Activated CD4-positive, alpha-beta T cell treated with anti-CD3 and anti-CD28 coated beads, Interleukin-2, amount 10 ng/mL, durations not matched to agents 7 days and 5 days (primary cell): ENCODE measurements around the gene GOLGA6L10. TPM values are rescaled to one million over a fixed set of nuclear protein-coding genes. Genes with fewer than 3 reads are reported as not detected.
"Not testable (repeated sequence)": the region's sequence is repeated elsewhere in the genome, so short reads cannot be mapped to it uniquely, and the experiment has no call there.

Source experiments
- CTCF ChIA-PET: fragments of 350-600 bp; sonication (Branson Sonifier 250); formaldehyde crosslinking; loops from one replicate; lab custom pipeline; 2021; ENCODE audit warnings: antibody characterized with exemption; lab: Charles Lee
- POLR2A ChIA-PET: fragments of 350-600 bp; sonication (Branson Sonifier 250); formaldehyde crosslinking; loops from one replicate; lab custom pipeline; 2021; ENCODE audit warnings: antibody characterized with exemption; lab: Charles Lee
- DNase-seq: peaks from one replicate; pipeline ENCODE4 v3.0.0-alpha.2; 2020
- H3K27ac Mint-ChIP-seq: one replicate; pipeline ENCODE4 v1.8.0; 2021; ENCODE audit warnings: mild to moderate bottlenecking, moderate library complexity, mixed read lengths
- H3K27me3 Mint-ChIP-seq: one replicate; pipeline ENCODE4 v1.8.0; 2021; ENCODE audit warnings: mixed read lengths
- H3K36me3 Mint-ChIP-seq: one replicate; pipeline ENCODE4 v1.8.0; 2021; ENCODE audit warnings: low read depth, mixed read lengths
- H3K4me1 Mint-ChIP-seq: one replicate; pipeline ENCODE4 v1.8.0; 2021; ENCODE audit warnings: mixed read lengths
- H3K4me3 Mint-ChIP-seq: one replicate; pipeline ENCODE4 v1.8.0; 2021; ENCODE audit warnings: mild to moderate bottlenecking, moderate library complexity, mixed read lengths
- H3K9me3 Mint-ChIP-seq: one replicate; pipeline ENCODE4 v1.8.0; 2021; ENCODE audit warnings: mixed read lengths
- total RNA-seq, 2 experiments: library from RNA; stranded (reverse); gene quantifications; one replicate each; pipeline ENCODE4 v1.2.3, GENCODE V29; 2021

GOLGA6L10 gene
- total RNA-seq, 2 experiments from 2014 or later: 0.54 to 0.97 TPM

- H3K36me3 Mint-ChIP-seq, H3K27me3 Mint-ChIP-seq, H3K4me1 Mint-ChIP-seq, H3K4me3 Mint-ChIP-seq, POLR2A ChIA-PET, H3K27ac Mint-ChIP-seq, H3K9me3 Mint-ChIP-seq, DNase-seq, CTCF ChIA-PET: not testable (repeated sequence)
Observed at GRCh38 chr15:82319522-82320278, 29.6 kb downstream of the GOLGA6L10 start.

- H3K4me3 Mint-ChIP-seq, H3K4me1 Mint-ChIP-seq, H3K27ac Mint-ChIP-seq, H3K27me3 Mint-ChIP-seq, H3K36me3 Mint-ChIP-seq, POLR2A ChIA-PET, DNase-seq, H3K9me3 Mint-ChIP-seq, CTCF ChIA-PET: not testable (repeated sequence)
Observed at GRCh38 chr15:82318281-82318680, 31.0 kb downstream of the GOLGA6L10 start.

DNA sequence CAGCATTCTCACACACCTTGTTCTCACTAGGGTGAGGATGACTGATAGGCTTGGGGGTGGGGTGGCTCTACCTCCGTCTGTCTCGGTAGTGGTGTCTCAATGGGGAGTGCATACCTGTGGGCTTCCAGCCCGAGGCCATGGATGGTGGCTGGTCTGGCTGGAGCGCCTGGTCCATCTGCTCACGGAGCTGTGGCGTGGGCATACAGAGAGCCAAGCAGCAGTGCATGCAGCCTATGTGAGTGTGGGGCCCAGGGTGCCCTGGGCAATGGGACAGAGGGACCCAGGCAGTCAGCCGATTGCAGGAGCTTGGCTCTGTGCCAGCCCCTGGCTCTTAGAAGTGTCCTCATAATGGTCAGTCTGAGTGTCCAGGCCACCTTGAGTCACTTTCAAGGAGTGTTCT lies 31.8 kb downstream of the GOLGA6L10 start:
- H3K4me1 Mint-ChIP-seq, H3K27ac Mint-ChIP-seq, H3K27me3 Mint-ChIP-seq, POLR2A ChIA-PET, H3K36me3 Mint-ChIP-seq, H3K9me3 Mint-ChIP-seq, DNase-seq, CTCF ChIA-PET, H3K4me3 Mint-ChIP-seq: not testable (repeated sequence)

GRCh38 chr15:82317091-82317489 lies 32.2 kb downstream of the GOLGA6L10 start:
- ChIA-PET CTCF (no interaction called here), POLR2A (no interaction called here)
- Mint-ChIP-seq H3K36me3 (no peaks in the 10 kb centered on the region), H3K27me3 (no peaks in the 10 kb centered on the region), H3K27ac (no peak overlapping the region), H3K4me3 (no peak overlapping the region), H3K9me3 (no peaks in the 10 kb centered on the region), H3K4me1 (no peaks in the 10 kb centered on the region)
- no peak for DNase-seq

GRCh38 chr15:82316247-82317090 lies 32.8 kb downstream of the GOLGA6L10 start:
- H3K27ac Mint-ChIP-seq, H3K4me1 Mint-ChIP-seq, CTCF ChIA-PET, H3K36me3 Mint-ChIP-seq, H3K4me3 Mint-ChIP-seq, DNase-seq, H3K27me3 Mint-ChIP-seq, H3K9me3 Mint-ChIP-seq, POLR2A ChIA-PET: not testable (repeated sequence)

GRCh38 chr15:82315519-82316246 lies 33.6 kb downstream of the GOLGA6L10 start:
- H3K4me3 Mint-ChIP-seq: no peak overlapping the region
- H3K4me1 Mint-ChIP-seq: no peaks in the 10 kb centered on the region
- H3K27ac Mint-ChIP-seq: no peak overlapping the region
- H3K9me3 Mint-ChIP-seq: peaks cover 2% of the 10 kb centered on the region
- no peaks in the 10 kb centered on the region for H3K36me3 Mint-ChIP-seq
- DNase-seq: no peak
- POLR2A ChIA-PET: no interaction called here
- CTCF ChIA-PET: no interaction called here
- peaks cover 1% of the 10 kb centered on the region for H3K27me3 Mint-ChIP-seq

DNA sequence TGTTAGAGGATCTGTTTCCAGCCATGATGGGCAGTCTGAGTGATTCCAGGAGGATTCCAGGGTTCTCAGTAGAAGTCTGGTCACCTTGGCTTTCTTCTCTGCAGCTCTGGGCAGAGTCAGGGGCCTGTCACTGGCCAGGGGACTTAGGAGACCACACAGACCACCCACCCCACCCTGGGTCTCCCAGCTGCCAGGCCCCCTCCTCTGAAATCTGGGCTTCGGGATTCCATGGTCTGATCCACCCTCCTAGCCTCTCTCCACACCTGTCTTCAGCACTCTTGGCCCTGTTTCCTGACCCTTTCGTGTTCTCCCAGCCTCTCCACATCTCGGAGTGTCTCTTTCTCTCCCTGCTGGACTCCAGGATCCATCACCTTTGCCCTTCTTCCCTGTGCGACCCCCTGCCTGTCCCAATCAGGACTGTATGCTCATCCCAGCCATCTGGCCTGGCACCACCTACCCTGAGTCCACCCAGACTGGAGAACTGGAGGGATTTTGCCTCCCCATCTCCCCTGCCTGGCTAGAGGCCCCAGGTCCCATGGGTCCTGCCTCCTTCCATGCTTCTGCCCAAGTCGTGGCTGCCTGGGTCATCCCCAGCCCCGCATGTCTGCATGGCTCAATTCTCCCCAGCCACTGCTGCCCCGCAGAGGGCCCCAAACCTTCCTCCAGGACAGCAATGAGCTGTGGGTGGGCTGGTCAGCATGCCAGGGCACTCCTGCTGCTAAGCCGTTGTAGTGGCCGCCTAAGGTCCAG lies 34.3 kb downstream of the GOLGA6L10 start:
- Mint-ChIP-seq H3K4me3 (no peak overlapping the region), H3K27me3 (peaks cover 4% of the 10 kb centered on the region), H3K9me3 (peaks cover 4% of the 10 kb centered on the region), H3K27ac (no peak overlapping the region), H3K36me3 (no peaks in the 10 kb centered on the region), H3K4me1 (no peaks in the 10 kb centered on the region)
- CTCF ChIA-PET: no interaction called here
- POLR2A ChIA-PET: no interaction called here
- DNase-seq: no peak

GRCh38 chr15:82313951-82314768 lies 35.1 kb downstream of the GOLGA6L10 start:
- POLR2A ChIA-PET, H3K4me3 Mint-ChIP-seq, DNase-seq, H3K27me3 Mint-ChIP-seq, H3K9me3 Mint-ChIP-seq, H3K27ac Mint-ChIP-seq, H3K36me3 Mint-ChIP-seq, H3K4me1 Mint-ChIP-seq, CTCF ChIA-PET: not testable (repeated sequence)

DNA sequence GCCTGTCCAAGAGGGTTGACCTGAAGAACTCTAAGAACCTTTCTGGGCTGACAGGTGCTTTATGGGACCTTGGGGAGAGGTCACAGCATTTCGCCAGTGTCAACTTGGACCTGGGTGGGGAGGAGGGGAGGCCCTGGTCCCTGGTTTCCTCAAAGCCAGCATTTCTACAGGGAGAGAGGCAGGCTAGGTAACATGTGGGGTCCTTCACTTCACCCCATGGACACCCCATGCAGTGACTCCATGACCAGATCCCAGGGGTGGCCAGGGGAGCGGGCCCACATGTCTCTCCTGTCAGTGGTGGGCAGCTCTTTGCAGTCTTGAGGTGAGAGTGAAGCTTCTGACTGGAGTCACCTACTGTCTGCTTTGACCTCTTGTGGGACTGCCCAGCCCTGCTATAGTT lies 35.8 kb downstream of the GOLGA6L10 start:
- Mint-ChIP-seq H3K36me3 (no peaks in the 10 kb centered on the region), H3K9me3 (peaks cover 4% of the 10 kb centered on the region), H3K27ac (no peak overlapping the region), H3K4me1 (no peaks in the 10 kb centered on the region), H3K27me3 (peaks cover 4% of the 10 kb centered on the region), H3K4me3 (no peak overlapping the region)
- no peak for DNase-seq
- POLR2A ChIA-PET: no interaction called here
- CTCF ChIA-PET: no interaction called here

GRCh38 chr15:82312586-82313349 lies 36.5 kb downstream of the GOLGA6L10 start:
- ChIA-PET CTCF (no interaction called here), POLR2A (no interaction called here)
- Mint-ChIP-seq H3K36me3 (no peaks in the 10 kb centered on the region), H3K9me3 (peaks cover 4% of the 10 kb centered on the region), H3K4me1 (no peaks in the 10 kb centered on the region), H3K4me3 (no peak overlapping the region), H3K27me3 (peaks cover 4% of the 10 kb centered on the region), H3K27ac (no peak overlapping the region)
- no peak for DNase-seq

GRCh38 chr15:82311321-82311720 lies 38.0 kb downstream of the GOLGA6L10 start:
- H3K27ac Mint-ChIP-seq, H3K36me3 Mint-ChIP-seq, DNase-seq, H3K4me3 Mint-ChIP-seq, H3K9me3 Mint-ChIP-seq, POLR2A ChIA-PET, H3K27me3 Mint-ChIP-seq, H3K4me1 Mint-ChIP-seq, CTCF ChIA-PET: not testable (repeated sequence)
